ENCODE measurements around the gene CEP192. TPM values are rescaled to one million over a fixed set of nuclear protein-coding genes. Genes with fewer than 3 reads are reported as not detected.

CEP192 gene
- total and polyA plus RNA-seq, 2 of the 13 experiments (the other 11 are each of a cell fraction or from before 2014, with no cell fraction given), result 15.3 to 24.7 TPM

DNA sequence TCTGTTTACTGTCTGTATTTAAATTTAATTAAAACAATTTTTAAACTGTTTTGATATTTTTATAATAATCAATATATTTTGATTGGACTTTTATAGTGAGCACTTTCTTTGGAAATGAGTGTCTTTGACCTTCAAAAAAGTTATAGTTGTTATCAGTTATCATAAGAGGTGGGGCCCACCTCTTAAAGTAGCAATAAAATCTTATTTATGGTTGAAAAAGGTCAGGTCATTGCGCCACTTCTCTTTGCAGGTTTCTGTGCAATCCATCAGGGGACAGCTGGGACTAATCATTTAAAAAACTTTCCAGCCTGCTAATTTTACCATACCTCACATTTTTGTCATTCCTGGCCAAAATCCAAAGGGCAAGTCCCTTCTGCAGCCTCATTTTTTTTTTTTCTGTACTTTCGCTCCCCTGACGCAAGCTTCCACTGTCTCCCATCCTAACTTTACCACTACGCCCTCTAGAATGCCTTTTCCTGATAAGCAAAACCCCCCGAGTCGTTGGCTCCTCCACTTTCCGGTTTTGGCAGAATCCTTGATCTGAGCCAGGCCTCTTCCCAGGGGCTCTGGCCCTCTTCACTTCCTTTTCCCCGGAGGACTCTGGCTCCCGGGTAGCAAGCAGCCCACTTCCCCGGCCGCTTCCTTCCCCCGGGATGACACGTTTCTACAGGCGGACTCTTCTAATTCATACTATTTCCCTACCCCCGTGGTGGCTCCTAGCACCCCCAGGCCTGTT lies 44.4 kb upstream of the CEP192 start (continued):
- TF ChIP-seq, protein P1, sequence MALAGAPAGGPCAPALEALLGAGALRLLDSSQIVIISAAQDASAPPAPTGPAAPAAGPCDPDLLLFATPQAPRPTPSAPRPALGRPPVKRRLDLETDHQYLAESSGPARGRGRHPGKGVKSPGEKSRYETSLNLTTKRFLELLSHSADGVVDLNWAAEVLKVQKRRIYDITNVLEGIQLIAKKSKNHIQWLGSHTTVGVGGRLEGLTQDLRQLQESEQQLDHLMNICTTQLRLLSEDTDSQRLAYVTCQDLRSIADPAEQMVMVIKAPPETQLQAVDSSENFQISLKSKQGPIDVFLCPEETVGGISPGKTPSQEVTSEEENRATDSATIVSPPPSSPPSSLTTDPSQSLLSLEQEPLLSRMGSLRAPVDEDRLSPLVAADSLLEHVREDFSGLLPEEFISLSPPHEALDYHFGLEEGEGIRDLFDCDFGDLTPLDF (CRISPR knock-in tag; IDR thresholded peaks at IDR 0.05), result no peak
- TF ChIP-seq ZNF12 (CRISPR knock-in tag; IDR thresholded peaks at IDR 0.05) (0 out of 2 replicates have a peak, but pooled peaks have one; percentile 13), SP5 (CRISPR knock-in tag; IDR thresholded peaks at IDR 0.05; ENCODE audit: borderline replicate concordance, low read depth) (no peak), ZNF225 (CRISPR knock-in tag; IDR thresholded peaks at IDR 0.05) (no peak), SNAPC4 (CRISPR knock-in tag; IDR thresholded peaks at IDR 0.05) (peak; percentile 21; the same call in 1 of the 2 replicates), ZNF83 (CRISPR knock-in tag; IDR thresholded peaks at IDR 0.05; ENCODE audit: borderline replicate concordance) (no peak), NR3C1 (CRISPR knock-in tag; IDR thresholded peaks at IDR 0.05) (no peak), REST (IDR thresholded peaks at IDR 0.05; ENCODE audit: borderline replicate concordance in 1 of 2, low read depth in 1 of 2, low read length in 2 of 2) (peak in 1 of 2 experiments; percentile 40; a peak in 1 of 4 replicates), NFYB (CRISPR knock-in tag; IDR thresholded peaks at IDR 0.05) (no peak), SRSF4 (IDR thresholded peaks at IDR 0.05; ENCODE audit: low read depth, low read length, poor library complexity, severe bottlenecking) (no peak), ZNF510 (CRISPR knock-in tag; IDR thresholded peaks at IDR 0.05; ENCODE audit: low read depth) (no peak), THRA (CRISPR knock-in tag; IDR thresholded peaks at IDR 0.05; ENCODE audit: borderline replicate concordance) (no peak)
- TF ChIP-seq, protein P2, sequence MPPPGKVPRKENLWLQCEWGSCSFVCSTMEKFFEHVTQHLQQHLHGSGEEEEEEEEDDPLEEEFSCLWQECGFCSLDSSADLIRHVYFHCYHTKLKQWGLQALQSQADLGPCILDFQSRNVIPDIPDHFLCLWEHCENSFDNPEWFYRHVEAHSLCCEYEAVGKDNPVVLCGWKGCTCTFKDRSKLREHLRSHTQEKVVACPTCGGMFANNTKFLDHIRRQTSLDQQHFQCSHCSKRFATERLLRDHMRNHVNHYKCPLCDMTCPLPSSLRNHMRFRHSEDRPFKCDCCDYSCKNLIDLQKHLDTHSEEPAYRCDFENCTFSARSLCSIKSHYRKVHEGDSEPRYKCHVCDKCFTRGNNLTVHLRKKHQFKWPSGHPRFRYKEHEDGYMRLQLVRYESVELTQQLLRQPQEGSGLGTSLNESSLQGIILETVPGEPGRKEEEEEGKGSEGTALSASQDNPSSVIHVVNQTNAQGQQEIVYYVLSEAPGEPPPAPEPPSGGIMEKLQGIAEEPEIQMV (CRISPR knock-in tag; IDR thresholded peaks at IDR 0.05; ENCODE audit: low read depth), result no peak; the same call in 1 of the 2 replicates

Data from HepG2 (cell line).